Peyer's patch (tissue), 4 donors: ENCODE results near the gene SH3BP1.

Source experiments
- POLR2A ChIP-seq, 2 donors: fragments of 450-650 bp; IDR thresholded peaks; one replicate each; pipeline ENCODE4 v1.5.1; 2017; ENCODE audit warnings: antibody characterized with exemption in 2 of 2, mild to moderate bottlenecking in 2 of 2, moderate library complexity in 2 of 2
- TF ChIP-seq, protein P1 (sequence below), 6 experiments: fragments of 450-650 bp in 4 of 6; fragments of 200-600 bp in 2 of 6; sonication (generic) in 1 of 6; IDR thresholded peaks; one replicate each; pipeline ENCODE4 v1.5.1; 2017 to 2019; ENCODE audit warnings: antibody characterized with exemption in 6 of 6, mild to moderate bottlenecking in 3 of 6, moderate library complexity in 1 of 6

GRCh38 chr22:37601203-37601539, 38.3 kb upstream of the SH3BP1 start:
- TF ChIP-seq, protein P1, sequence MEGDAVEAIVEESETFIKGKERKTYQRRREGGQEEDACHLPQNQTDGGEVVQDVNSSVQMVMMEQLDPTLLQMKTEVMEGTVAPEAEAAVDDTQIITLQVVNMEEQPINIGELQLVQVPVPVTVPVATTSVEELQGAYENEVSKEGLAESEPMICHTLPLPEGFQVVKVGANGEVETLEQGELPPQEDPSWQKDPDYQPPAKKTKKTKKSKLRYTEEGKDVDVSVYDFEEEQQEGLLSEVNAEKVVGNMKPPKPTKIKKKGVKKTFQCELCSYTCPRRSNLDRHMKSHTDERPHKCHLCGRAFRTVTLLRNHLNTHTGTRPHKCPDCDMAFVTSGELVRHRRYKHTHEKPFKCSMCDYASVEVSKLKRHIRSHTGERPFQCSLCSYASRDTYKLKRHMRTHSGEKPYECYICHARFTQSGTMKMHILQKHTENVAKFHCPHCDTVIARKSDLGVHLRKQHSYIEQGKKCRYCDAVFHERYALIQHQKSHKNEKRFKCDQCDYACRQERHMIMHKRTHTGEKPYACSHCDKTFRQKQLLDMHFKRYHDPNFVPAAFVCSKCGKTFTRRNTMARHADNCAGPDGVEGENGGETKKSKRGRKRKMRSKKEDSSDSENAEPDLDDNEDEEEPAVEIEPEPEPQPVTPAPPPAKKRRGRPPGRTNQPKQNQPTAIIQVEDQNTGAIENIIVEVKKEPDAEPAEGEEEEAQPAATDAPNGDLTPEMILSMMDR (IDR thresholded peaks at IDR 0.05): no peak
- no peak for TF ChIP-seq POLR2A (IDR thresholded peaks at IDR 0.05)
